ENCODE results near the gene WDR74. TPM values are rescaled to one million over a fixed set of nuclear protein-coding genes. Genes with fewer than 3 reads are reported as not detected.

The WDR74 gene
- total and polyA plus RNA-seq, 2 of the 13 experiments (the other 11 are each of a cell fraction or from before 2014, with no cell fraction given) = 77.0 to 83.3 TPM

DNA sequence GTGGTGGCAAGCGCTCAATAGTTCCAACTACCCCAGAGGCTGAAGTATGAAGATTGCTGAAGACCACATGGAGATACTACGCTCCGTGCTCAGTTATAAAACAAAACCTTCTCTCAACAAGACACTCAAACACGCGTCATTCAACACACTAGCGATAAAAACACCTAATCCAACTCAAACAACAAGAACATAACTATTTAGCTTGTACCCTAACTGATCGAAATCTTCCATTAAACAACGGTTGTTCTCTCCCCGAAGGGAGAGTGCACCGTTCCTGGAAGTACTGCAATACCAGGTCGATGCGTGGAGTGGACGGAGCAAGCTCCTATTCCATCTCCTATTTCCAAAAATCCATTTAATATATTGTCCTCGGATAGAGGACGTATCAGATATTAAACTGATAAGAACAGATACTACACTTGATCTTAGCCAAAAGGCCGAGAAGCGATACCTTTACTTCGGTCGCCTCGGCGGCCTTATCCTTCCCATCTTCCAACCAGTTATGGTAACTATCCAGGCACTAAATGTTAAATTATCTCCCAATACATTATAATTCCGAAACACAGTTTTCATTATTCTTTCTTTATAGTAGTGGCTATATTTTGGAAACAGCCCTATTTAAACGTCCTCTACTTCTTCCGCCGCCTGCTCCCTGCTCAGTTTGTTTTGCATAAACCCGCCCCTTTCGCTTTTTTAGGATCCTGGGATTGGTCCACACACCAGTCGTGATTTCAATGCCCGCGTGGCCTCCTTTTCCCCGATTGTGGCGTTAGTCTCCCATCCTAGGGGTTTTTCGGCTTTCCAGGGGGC lies 2.2 kb upstream of the WDR74 start (continued):
- TF ChIP-seq, protein P1, sequence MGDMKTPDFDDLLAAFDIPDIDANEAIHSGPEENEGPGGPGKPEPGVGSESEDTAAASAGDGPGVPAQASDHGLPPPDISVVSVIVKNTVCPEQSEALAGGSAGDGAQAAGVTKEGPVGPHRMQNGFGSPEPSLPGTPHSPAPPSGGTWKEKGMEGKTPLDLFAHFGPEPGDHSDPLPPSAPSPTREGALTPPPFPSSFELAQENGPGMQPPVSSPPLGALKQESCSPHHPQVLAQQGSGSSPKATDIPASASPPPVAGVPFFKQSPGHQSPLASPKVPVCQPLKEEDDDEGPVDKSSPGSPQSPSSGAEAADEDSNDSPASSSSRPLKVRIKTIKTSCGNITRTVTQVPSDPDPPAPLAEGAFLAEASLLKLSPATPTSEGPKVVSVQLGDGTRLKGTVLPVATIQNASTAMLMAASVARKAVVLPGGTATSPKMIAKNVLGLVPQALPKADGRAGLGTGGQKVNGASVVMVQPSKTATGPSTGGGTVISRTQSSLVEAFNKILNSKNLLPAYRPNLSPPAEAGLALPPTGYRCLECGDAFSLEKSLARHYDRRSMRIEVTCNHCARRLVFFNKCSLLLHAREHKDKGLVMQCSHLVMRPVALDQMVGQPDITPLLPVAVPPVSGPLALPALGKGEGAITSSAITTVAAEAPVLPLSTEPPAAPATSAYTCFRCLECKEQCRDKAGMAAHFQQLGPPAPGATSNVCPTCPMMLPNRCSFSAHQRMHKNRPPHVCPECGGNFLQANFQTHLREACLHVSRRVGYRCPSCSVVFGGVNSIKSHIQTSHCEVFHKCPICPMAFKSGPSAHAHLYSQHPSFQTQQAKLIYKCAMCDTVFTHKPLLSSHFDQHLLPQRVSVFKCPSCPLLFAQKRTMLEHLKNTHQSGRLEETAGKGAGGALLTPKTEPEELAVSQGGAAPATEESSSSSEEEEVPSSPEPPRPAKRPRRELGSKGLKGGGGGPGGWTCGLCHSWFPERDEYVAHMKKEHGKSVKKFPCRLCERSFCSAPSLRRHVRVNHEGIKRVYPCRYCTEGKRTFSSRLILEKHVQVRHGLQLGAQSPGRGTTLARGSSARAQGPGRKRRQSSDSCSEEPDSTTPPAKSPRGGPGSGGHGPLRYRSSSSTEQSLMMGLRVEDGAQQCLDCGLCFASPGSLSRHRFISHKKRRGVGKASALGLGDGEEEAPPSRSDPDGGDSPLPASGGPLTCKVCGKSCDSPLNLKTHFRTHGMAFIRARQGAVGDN (CRISPR knock-in tag; IDR thresholded peaks at IDR 0.05) = no peak
- TF ChIP-seq FOXK1 (CRISPR knock-in tag; IDR thresholded peaks at IDR 0.05; ENCODE audit: borderline replicate concordance, low read depth) (no peak; the same call in 1 of the 2 replicates), NFE2L1 (CRISPR knock-in tag; IDR thresholded peaks at IDR 0.05; ENCODE audit: borderline replicate concordance) (no peak), ZNF101 (CRISPR knock-in tag; IDR thresholded peaks at IDR 0.05; ENCODE audit: borderline replicate concordance, low read depth) (peak; percentile 77; the same call in 1 of the 2 replicates), TAF1 (CRISPR knock-in tag; IDR thresholded peaks at IDR 0.05) (peak; percentile 64; the same call in 1 of the 2 replicates)
- TF ChIP-seq, protein P2, sequence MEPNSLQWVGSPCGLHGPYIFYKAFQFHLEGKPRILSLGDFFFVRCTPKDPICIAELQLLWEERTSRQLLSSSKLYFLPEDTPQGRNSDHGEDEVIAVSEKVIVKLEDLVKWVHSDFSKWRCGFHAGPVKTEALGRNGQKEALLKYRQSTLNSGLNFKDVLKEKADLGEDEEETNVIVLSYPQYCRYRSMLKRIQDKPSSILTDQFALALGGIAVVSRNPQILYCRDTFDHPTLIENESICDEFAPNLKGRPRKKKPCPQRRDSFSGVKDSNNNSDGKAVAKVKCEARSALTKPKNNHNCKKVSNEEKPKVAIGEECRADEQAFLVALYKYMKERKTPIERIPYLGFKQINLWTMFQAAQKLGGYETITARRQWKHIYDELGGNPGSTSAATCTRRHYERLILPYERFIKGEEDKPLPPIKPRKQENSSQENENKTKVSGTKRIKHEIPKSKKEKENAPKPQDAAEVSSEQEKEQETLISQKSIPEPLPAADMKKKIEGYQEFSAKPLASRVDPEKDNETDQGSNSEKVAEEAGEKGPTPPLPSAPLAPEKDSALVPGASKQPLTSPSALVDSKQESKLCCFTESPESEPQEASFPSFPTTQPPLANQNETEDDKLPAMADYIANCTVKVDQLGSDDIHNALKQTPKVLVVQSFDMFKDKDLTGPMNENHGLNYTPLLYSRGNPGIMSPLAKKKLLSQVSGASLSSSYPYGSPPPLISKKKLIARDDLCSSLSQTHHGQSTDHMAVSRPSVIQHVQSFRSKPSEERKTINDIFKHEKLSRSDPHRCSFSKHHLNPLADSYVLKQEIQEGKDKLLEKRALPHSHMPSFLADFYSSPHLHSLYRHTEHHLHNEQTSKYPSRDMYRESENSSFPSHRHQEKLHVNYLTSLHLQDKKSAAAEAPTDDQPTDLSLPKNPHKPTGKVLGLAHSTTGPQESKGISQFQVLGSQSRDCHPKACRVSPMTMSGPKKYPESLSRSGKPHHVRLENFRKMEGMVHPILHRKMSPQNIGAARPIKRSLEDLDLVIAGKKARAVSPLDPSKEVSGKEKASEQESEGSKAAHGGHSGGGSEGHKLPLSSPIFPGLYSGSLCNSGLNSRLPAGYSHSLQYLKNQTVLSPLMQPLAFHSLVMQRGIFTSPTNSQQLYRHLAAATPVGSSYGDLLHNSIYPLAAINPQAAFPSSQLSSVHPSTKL (CRISPR knock-in tag; IDR thresholded peaks at IDR 0.05) = peak; percentile 87

Measured in HepG2 (cell line).